HL-60/S4 treated with retinoic acid at 250 ng/mL for 4 days and 3 days (cell line): Measurements from ENCODE around the gene ISL2.
"Not testable (repeated sequence)": the region's sequence is repeated elsewhere in the genome, so short reads cannot be mapped to it uniquely, and the experiment has no call there.

Experiments used
- in situ Hi-C: fragments of 300-500 bp; cut with MboI; formaldehyde crosslinking; loops from 2 replicates; pipeline ENCODE4 v1.7.0; 2022; ENCODE audit warnings: low sequenced_read_pairs

Gene ISL2

GRCh38 chr15:76336254-76337058 lies at the start of gene ISL2:
ISL2 (plus strand) TSS chr15:76336773; CDS start chr15:76336884, 111 bp downstream.
- in situ Hi-C loops, result no loop called here

GRCh38 chr15:76289582-76289981 lies 47.0 kb upstream of the ISL2 start:
- in situ Hi-C loops, result no loop called here

GRCh38 chr15:76293361-76293760 lies 43.2 kb upstream of the ISL2 start:
- in situ Hi-C loops, result no loop called here

GRCh38 chr15:76294463-76294862 lies 42.1 kb upstream of the ISL2 start:
- in situ Hi-C loops, result not testable (repeated sequence)

- in situ Hi-C loops, result no loop called here
Observed at GRCh38 chr15:76296849-76297248, 39.7 kb upstream of the ISL2 start.

- in situ Hi-C loops, result not testable (repeated sequence)
Observed at GRCh38 chr15:76297951-76298350, 38.6 kb upstream of the ISL2 start.

- in situ Hi-C loops, result no loop called here
Observed at GRCh38 chr15:76298986-76299385, 37.6 kb upstream of the ISL2 start.

- in situ Hi-C loops, result no loop called here
Observed at GRCh38 chr15:76299786-76300185, 36.8 kb upstream of the ISL2 start.

GRCh38 chr15:76303909-76304308 lies 32.7 kb upstream of the ISL2 start:
- in situ Hi-C loops, result no loop called here

GRCh38 chr15:76309601-76310330 lies 26.8 kb upstream of the ISL2 start:
- in situ Hi-C loops, result no loop called here

GRCh38 chr15:76310475-76311099 lies 26.0 kb upstream of the ISL2 start:
- in situ Hi-C loops, result no loop called here

- in situ Hi-C loops, result no loop called here
Observed at GRCh38 chr15:76311100-76311953, 25.2 kb upstream of the ISL2 start, which contains the start of gene ETFA. ETFA (minus strand) TSS chr15:76311469; CDS start chr15:76311388, 81 bp downstream.

GRCh38 chr15:76312540-76313174 lies 23.9 kb upstream of the ISL2 start:
- in situ Hi-C loops, result no loop called here

- in situ Hi-C loops, result not testable (repeated sequence)
Observed at GRCh38 chr15:76313175-76313567, 23.4 kb upstream of the ISL2 start.

- in situ Hi-C loops, result no loop called here
Observed at GRCh38 chr15:76313731-76314130, 22.8 kb upstream of the ISL2 start.

GRCh38 chr15:76320012-76320411 lies 16.6 kb upstream of the ISL2 start:
- in situ Hi-C loops, result no loop called here

GRCh38 chr15:76321171-76321570 lies 15.4 kb upstream of the ISL2 start:
- in situ Hi-C loops, result no loop called here

- in situ Hi-C loops, result no loop called here
Observed at GRCh38 chr15:76321602-76322001, 15.0 kb upstream of the ISL2 start.

GRCh38 chr15:76324066-76324465 lies 12.5 kb upstream of the ISL2 start:
- in situ Hi-C loops, result no loop called here

GRCh38 chr15:76325704-76326103 lies 10.9 kb upstream of the ISL2 start:
- in situ Hi-C loops, result no loop called here
